Brain pericyte (primary cell): ENCODE data around the gene NUAK2.
"Not testable (repeated sequence)": the region's sequence is repeated elsewhere in the genome, so short reads cannot be mapped to it uniquely, and the experiment has no call there.

Experiments
- DNase-seq: peaks from one replicate; pipeline ENCODE4 v3.0.0-alpha.2; 2012; ENCODE audit warnings: low read depth, low spot score

Gene NUAK2

GRCh38 chr1:205321162-205321958 is at the start of gene NUAK2:
Gene NUAK2 (minus strand): TSS chr1:205321745. CDS start chr1:205321628, 117 bp downstream.
- no peak for DNase-seq

GRCh38 chr1:205370780-205371179 is 49.2 kb upstream of the NUAK2 start:
- DNase-seq, result no peak

GRCh38 chr1:205369701-205370123 is 48.2 kb upstream of the NUAK2 start:
- no peak for DNase-seq

- no peak for DNase-seq
Observed at GRCh38 chr1:205368478-205368877, 46.9 kb upstream of the NUAK2 start.

- no peak for DNase-seq
Observed at GRCh38 chr1:205365945-205366463, 44.5 kb upstream of the NUAK2 start.

- not testable (repeated sequence) for DNase-seq
Observed at GRCh38 chr1:205365086-205365485, 43.5 kb upstream of the NUAK2 start.

- DNase-seq, result no peak
Observed at GRCh38 chr1:205360891-205361290, 39.3 kb upstream of the NUAK2 start.

- no peak for DNase-seq
Observed at GRCh38 chr1:205359771-205360565, 38.4 kb upstream of the NUAK2 start.

GRCh38 chr1:205358579-205358978 is 37.0 kb upstream of the NUAK2 start:
- DNase-seq, result no peak

- no peak for DNase-seq
Observed at GRCh38 chr1:205357567-205357966, 36.0 kb upstream of the NUAK2 start.

GRCh38 chr1:205356440-205357139 is 35.0 kb upstream of the NUAK2 start, which contains the start of gene KLHDC8A:
Gene KLHDC8A (minus strand): TSS chr1:205356922. CDS start chr1:205343604, 13,318 bp downstream.
- no peak for DNase-seq

- no peak for DNase-seq
Observed at GRCh38 chr1:205355075-205355453, 33.5 kb upstream of the NUAK2 start.

GRCh38 chr1:205354259-205355074 is 32.9 kb upstream of the NUAK2 start:
- no peak for DNase-seq

- DNase-seq, result no peak
Observed at GRCh38 chr1:205353612-205354011, 32.1 kb upstream of the NUAK2 start.

- DNase-seq, result no peak
Observed at GRCh38 chr1:205353191-205353590, 31.6 kb upstream of the NUAK2 start.

GRCh38 chr1:205351984-205352713 is 30.6 kb upstream of the NUAK2 start:
- DNase-seq, result no peak

GRCh38 chr1:205350691-205351141 is 29.2 kb upstream of the NUAK2 start:
- no peak for DNase-seq

GRCh38 chr1:205350124-205350523 is 28.6 kb upstream of the NUAK2 start:
- DNase-seq, result no peak

GRCh38 chr1:205348554-205349487 is 27.3 kb upstream of the NUAK2 start:
- no peak for DNase-seq
